Measurements from ENCODE around the gene JAZF1. TPM values are rescaled to one million over a fixed set of nuclear protein-coding genes. Genes with fewer than 3 reads are reported as not detected.

JAZF1 gene
- total RNA-seq, 1 experiment from 2014 or later: 3.4 TPM

GRCh38 chr7:27960415-27960814, 220.2 kb downstream of the JAZF1 start:
- no peak overlapping the region for H3K4me3 ChIP-seq (replicated peaks in 1 of 2; ENCODE audit: low read depth in 1 of 2, low read length in 2 of 2)
- H3K4me2 ChIP-seq (ENCODE audit: low read length): no peak overlapping the region
- no TSS peak for BruUV-seq (replicated peaks)
- H2AFZ ChIP-seq (ENCODE audit: low read depth, low read length, poor library complexity, severe bottlenecking): no peak overlapping the region
- no peaks in the 10 kb centered on the region for H3K36me3 ChIP-seq (ENCODE audit: control insufficient read depth in 1 of 2, insufficient read depth in 2 of 2, low read length in 2 of 2)
- ChIA-PET RAD21 (ENCODE audit: low non-redundant PET in 1 of 2, low total read pairs in 2 of 2, uncharacterized antibody in 2 of 2, unreplicated experiment in 2 of 2) (no interaction called here), POLR2A (no interaction called here), CTCF (no interaction called here)
- no peak overlapping the region for H3K27ac ChIP-seq (ENCODE audit: low read depth, low read length)
- H3K79me2 ChIP-seq (ENCODE audit: insufficient read depth, low read length): no peaks in the 10 kb centered on the region
- no peaks in the 10 kb centered on the region for H3K9me2 ChIP-seq (ENCODE audit: insufficient read depth)
- peaks cover 13 to 20% of the 10 kb centered on the region in 2 experiments for H3K4me1 ChIP-seq (ENCODE audit: control insufficient read depth in 1 of 2, insufficient read depth in 2 of 2, low read length in 2 of 2)
- H3K9me3 ChIP-seq (ENCODE audit: control insufficient read depth in 1 of 2, insufficient read depth in 1 of 2, low read depth in 1 of 2, low read length in 2 of 2): no peaks in the 10 kb centered on the region
- no peak for ATAC-seq
- TF ChIP-seq CEBPB (IDR thresholded peaks at IDR 0.05; ENCODE audit: low read depth) (no peak), EZH2phosphoT487 (IDR thresholded peaks at IDR 0.05; ENCODE audit: borderline replicate concordance) (no peak), CTCF (IDR thresholded peaks at IDR 0.05 in 2 of 3, conservative IDR thresholded peaks at IDR 0.05 in 1 of 3; ENCODE audit: borderline replicate concordance in 1 of 3, insufficient read depth in 1 of 3, low read depth in 2 of 3, low read length in 2 of 3) (no peak), ZBTB33 (IDR thresholded peaks at IDR 0.05; ENCODE audit: extremely low read depth, insufficient replicate concordance, low read length) (no peak), POLR2A (IDR thresholded peaks at IDR 0.05; ENCODE audit: borderline replicate concordance, extremely low read depth, insufficient read depth, insufficient read length) (no peak), SRF (IDR thresholded peaks at IDR 0.05; ENCODE audit: low read depth) (no peak), POLR2AphosphoS5 (IDR thresholded peaks at IDR 0.05; ENCODE audit: low read depth, low read length) (no peak), REST (IDR thresholded peaks at IDR 0.05; ENCODE audit: low read depth) (no peak), ZFX (IDR thresholded peaks at IDR 0.05) (no peak), ATF3 (IDR thresholded peaks at IDR 0.05) (no peak), RAD21 (IDR thresholded peaks at IDR 0.05; ENCODE audit: low read depth) (no peak), SIN3A (IDR thresholded peaks at IDR 0.05; ENCODE audit: low read depth) (no peak), EZH2 (IDR thresholded peaks at IDR 0.05) (no peak), EGR1 (IDR thresholded peaks at IDR 0.05; ENCODE audit: low read depth) (no peak), MAX (IDR thresholded peaks at IDR 0.05) (no peak), JUND (IDR thresholded peaks at IDR 0.05) (no peak), YY1 (IDR thresholded peaks at IDR 0.05; ENCODE audit: extremely low read depth, insufficient replicate concordance, low read depth, low read length) (no peak), ELF1 (IDR thresholded peaks at IDR 0.05; ENCODE audit: borderline replicate concordance, low read depth) (no peak)
- no peaks in the 10 kb centered on the region for H4K20me1 ChIP-seq (ENCODE audit: insufficient read depth)
- no peak overlapping the region for H3K9ac ChIP-seq (ENCODE audit: low read length)
- DNase-seq (ENCODE audit: low read depth, low spot score): no peak
- intact Hi-C loops (cut with micrococcal nuclease): no loop called here
- no peaks in the 10 kb centered on the region for H3K27me3 ChIP-seq (ENCODE audit: insufficient read depth, low read length)
